HUES64 (cell line): Measurements from ENCODE around the gene SHISA9.

Experiments
- H3K27ac ChIP-seq: 2 replicates; pipeline ENCODE4 v1.7.0; 2013; ENCODE audit warnings: low read depth, low read length, inconsistent platforms
- H3K27me3 ChIP-seq: 2 replicates; pipeline ENCODE4 v1.6.1; 2013; ENCODE audit warnings: mild to moderate bottlenecking, low read length; ENCODE audit not compliant: insufficient read depth
- H3K36me3 ChIP-seq: 2 replicates; pipeline ENCODE4 v1.6.1; 2013; ENCODE audit warnings: mild to moderate bottlenecking, low read length; ENCODE audit not compliant: insufficient read depth
- H3K4me1 ChIP-seq: 2 replicates; pipeline ENCODE4 v1.6.1; 2013; ENCODE audit warnings: mild to moderate bottlenecking, low read length, moderate library complexity; ENCODE audit not compliant: insufficient read depth
- H3K4me3 ChIP-seq: 2 replicates; pipeline ENCODE4 v1.5.1; 2013; ENCODE audit warnings: mild to moderate bottlenecking, low read length, moderate library complexity
- H3K9ac ChIP-seq: 2 replicates; pipeline ENCODE4 v1.6.1; 2013; ENCODE audit warnings: mild to moderate bottlenecking, low read depth, low read length
- H3K9me3 ChIP-seq: 2 replicates; pipeline ENCODE4 v1.6.1; 2013; ENCODE audit warnings: low read depth, low read length; ENCODE audit not compliant: insufficient read depth
- WGBS: fragments of 150-250, 120-280 bp; methylation state at CpG from one replicate; pipeline ENCODE4 v1.1.7; 2013; ENCODE audit warnings: missing lambda C conversion rate; 5-methylcytosine and 5-hydroxymethylcytosine counted together

SHISA9 gene

DNA sequence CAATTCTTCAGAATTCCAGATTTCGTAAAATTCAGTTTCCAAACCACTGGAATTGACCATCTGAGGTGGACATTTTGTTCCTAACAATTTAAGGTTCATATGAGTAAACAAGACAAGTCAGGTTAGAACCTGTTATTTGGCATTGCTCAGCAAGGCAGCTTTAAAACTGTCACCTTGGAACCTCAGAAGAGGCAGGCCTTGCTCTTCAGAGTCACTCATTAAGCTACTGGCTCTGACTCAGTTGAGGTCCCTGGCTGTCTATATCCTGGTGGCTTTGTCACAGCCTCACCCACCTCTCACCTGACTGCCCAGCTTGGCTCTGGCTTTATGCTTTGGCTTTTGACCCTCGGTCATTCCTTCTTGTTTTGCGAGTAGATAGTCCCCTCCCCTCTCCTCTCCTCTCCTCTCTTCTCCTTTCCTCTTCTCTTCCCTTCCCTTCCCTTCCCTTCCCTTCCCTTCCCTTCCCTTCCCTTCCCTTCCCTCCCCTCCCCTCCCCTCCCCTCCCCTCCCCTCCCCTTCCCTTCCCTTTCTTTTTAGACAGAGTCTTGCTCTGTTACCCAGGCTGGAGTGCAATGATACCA lies 238.4 kb downstream of the SHISA9 start:
- Histone ChIP-seq H3K27me3 (no peaks in the 10 kb centered on the region), H3K4me3 (no peak overlapping the region), H3K4me1 (0 out of 2 replicates have a peak, but pooled peaks cover 3% of the 10 kb centered on the region), H3K9me3 (no peaks in the 10 kb centered on the region), H3K36me3 (no peaks in the 10 kb centered on the region), H3K9ac (no peak overlapping the region), H3K27ac (no peak overlapping the region)
- 93% methylated on average over 3 of the region's 3 CpGs for WGBS

DNA sequence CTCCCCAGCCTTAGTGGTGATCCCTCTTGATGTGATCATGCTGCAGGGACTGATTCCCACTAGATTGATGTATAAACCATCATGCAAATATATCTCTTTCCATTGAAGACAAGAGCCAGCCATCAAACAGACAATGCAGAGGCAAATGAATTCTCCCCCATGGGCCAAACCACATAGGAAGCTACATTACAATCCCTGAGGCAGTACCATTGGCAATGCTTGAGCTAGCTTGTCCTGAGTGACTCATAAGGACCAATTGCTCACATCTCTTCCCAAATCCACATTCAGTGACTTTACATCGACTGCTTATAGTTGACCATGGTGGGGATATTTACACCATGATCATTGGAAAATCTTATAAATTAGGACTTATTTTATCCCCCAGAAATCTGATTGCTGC lies 242.2 kb downstream of the SHISA9 start:
- WGBS, result 78% methylated on average over 1 of the region's 1 CpG
- Histone ChIP-seq H3K9ac (no peak overlapping the region), H3K36me3 (no peaks in the 10 kb centered on the region), H3K9me3 (no peaks in the 10 kb centered on the region), H3K4me3 (no peak overlapping the region), H3K27ac (no peak overlapping the region), H3K4me1 (0 out of 2 replicates have a peak, but pooled peaks cover 3% of the 10 kb centered on the region), H3K27me3 (no peaks in the 10 kb centered on the region)

GRCh38 chr16:13146829-13147228 lies 245.4 kb downstream of the SHISA9 start:
- Histone ChIP-seq H3K27ac (no peak overlapping the region), H3K4me3 (no peak overlapping the region), H3K9ac (no peak overlapping the region), H3K4me1 (0 out of 2 replicates have a peak, but pooled peaks cover 9% of the 10 kb centered on the region), H3K9me3 (no peaks in the 10 kb centered on the region), H3K27me3 (no peaks in the 10 kb centered on the region), H3K36me3 (no peaks in the 10 kb centered on the region)
- WGBS, result 91% methylated on average over 1 of the region's 2 CpGs

GRCh38 chr16:13148294-13148693 lies 246.9 kb downstream of the SHISA9 start:
- H3K27me3 ChIP-seq, result no peaks in the 10 kb centered on the region
- H3K4me3 ChIP-seq, result no peak overlapping the region
- WGBS, result 96% methylated on average over 3 of the region's 3 CpGs
- H3K9me3 ChIP-seq, result no peaks in the 10 kb centered on the region
- H3K4me1 ChIP-seq, result peaks cover 7% of the 10 kb centered on the region; the same call in 1 of the 2 replicates
- H3K36me3 ChIP-seq, result no peaks in the 10 kb centered on the region
- no peak overlapping the region for H3K27ac ChIP-seq
- no peak overlapping the region for H3K9ac ChIP-seq

DNA sequence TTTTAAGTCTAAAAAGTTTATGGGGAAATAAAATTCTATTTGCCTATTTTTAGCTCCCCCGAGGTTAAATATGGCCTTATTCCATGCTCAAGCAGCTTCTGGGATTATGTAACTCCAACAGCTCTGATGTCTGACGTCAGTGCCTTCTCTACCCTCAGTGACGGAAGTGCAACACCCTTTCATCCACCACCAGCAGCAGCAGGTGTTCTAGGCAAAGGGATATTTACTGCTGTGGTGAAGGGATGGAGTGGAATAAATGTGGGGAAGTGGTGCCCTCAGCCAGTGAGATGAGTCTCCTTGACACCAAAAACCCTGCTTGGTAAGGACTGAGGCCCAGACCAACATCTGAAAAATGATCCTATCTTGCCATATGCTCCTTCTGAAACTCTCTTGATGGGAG lies 247.4 kb downstream of the SHISA9 start:
- Histone ChIP-seq H3K4me3 (no peak overlapping the region), H3K9ac (no peak overlapping the region), H3K36me3 (no peaks in the 10 kb centered on the region), H3K27me3 (no peaks in the 10 kb centered on the region), H3K9me3 (no peaks in the 10 kb centered on the region), H3K4me1 (peaks cover 5% of the 10 kb centered on the region; the same call in 1 of the 2 replicates), H3K27ac (no peak overlapping the region)
- 81% methylated on average over 3 of the region's 3 CpGs for WGBS

DNA sequence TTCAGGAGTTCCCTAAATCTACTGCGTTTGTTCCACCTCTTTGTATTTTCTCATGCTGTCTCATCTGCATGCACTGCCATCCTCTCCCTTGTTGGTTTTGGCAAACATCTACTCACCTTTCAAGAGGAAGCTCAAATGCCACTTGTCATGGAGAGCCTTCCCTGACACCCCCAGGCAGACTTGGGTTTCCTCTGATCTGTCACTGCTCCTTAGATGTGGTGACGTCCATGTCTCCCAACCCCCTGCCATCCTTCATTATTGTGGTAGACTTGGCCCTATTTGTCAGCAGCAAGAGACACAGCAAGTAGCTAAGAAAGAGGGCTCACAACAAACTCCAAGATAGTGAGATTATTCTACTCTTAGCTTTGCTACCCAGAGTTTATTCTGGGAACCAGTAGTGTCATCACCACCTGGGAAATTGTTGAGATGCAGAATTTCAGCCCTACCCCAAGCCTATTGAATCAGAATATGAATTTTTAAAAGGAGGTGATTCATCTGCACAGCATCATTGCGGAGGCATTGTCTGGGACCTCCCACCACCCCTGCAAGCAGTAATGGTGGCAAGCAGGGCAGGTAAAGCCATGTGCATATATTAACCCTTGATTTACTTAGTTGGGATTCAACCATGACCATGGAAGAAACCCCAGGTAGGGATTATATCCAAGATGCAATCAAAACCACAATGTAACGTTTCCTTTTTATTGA lies 248.9 kb downstream of the SHISA9 start:
- H3K4me1 ChIP-seq, result peaks cover 20% of the 10 kb centered on the region; the same call in 1 of the 2 replicates
- no peak overlapping the region for H3K9ac ChIP-seq
- WGBS, result 77% methylated on average over 4 of the region's 4 CpGs
- no peaks in the 10 kb centered on the region for H3K36me3 ChIP-seq
- H3K27ac ChIP-seq, result no peak overlapping the region
- H3K4me3 ChIP-seq, result no peak overlapping the region
- no peaks in the 10 kb centered on the region for H3K9me3 ChIP-seq
- H3K27me3 ChIP-seq, result no peaks in the 10 kb centered on the region

DNA sequence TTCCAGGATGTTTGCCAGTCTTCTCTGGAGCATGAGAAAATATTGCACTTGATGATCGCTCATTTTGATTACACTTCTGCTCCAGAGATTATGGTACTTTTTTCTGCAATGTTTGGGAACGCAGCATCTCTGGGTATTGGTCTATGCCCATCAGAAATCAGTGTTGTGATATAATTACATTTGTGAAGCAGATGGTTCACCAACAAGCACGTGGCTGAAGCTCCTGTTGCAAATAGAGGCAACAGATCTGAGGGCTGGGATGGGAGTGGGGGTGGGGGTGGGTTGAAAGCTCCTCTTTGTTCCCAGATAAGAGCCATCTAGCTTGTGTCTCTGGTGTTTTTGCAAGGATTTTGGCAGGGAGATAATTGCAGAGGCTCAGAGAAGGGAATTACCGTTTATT lies 252.3 kb downstream of the SHISA9 start:
- Histone ChIP-seq H3K36me3 (no peaks in the 10 kb centered on the region), H3K9ac (no peak overlapping the region), H3K9me3 (no peaks in the 10 kb centered on the region), H3K4me1 (peaks cover 36% of the 10 kb centered on the region; the same call in 1 of the 2 replicates), H3K27me3 (no peaks in the 10 kb centered on the region), H3K27ac (no peak overlapping the region), H3K4me3 (no peak overlapping the region)
- 74% methylated on average over 3 of the region's 4 CpGs for WGBS

DNA sequence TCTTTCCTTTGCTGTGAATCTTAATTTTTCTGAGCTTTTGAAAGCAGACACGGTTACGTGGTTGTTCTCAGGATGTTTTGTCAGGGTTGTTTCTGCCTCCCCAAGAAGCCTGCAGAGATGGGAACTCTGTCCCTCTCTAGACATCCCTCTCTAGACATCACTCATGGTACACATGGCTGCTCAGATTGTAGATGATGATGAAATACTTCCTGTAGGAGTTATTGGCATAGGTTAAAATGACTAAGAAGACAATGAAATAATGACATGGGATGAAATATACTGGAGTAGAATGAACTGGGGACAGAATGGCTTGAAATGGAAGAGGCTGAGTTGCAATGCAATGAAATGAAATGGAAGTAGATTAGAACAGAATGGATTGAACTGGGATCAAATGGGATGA lies 253.4 kb downstream of the SHISA9 start:
- no peak overlapping the region for H3K9ac ChIP-seq
- peaks cover 36% of the 10 kb centered on the region; the same call in 1 of the 2 replicates for H3K4me1 ChIP-seq
- H3K9me3 ChIP-seq, result no peaks in the 10 kb centered on the region
- no peaks in the 10 kb centered on the region for H3K36me3 ChIP-seq
- no peak overlapping the region for H3K27ac ChIP-seq
- WGBS, result 88% methylated on average over 2 of the region's 2 CpGs
- no peaks in the 10 kb centered on the region for H3K27me3 ChIP-seq
- no peak overlapping the region for H3K4me3 ChIP-seq

DNA sequence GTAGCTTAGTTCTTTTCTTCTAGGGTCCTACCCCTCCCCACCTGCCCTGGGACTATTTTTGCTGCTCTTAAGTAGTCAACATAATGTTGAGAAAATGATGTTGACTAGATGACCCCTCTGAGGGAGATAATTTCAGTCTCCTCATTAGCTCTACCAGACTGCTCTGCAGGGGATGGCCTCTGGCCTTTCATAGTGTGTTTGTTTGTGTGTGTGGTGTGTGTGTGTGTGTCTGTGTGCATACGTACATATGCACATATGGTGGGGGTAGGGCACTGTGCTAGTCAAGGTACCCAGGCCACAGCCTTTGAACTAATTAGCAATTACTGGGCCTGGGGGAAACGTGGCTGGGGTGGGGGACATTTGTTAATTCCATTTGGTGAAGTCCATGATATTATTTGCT lies 254.0 kb downstream of the SHISA9 start:
- Histone ChIP-seq H3K36me3 (no peaks in the 10 kb centered on the region), H3K9ac (no peak overlapping the region), H3K9me3 (no peaks in the 10 kb centered on the region), H3K27me3 (no peaks in the 10 kb centered on the region), H3K4me3 (no peak overlapping the region), H3K4me1 (peaks cover 30% of the 10 kb centered on the region; the same call in 1 of the 2 replicates), H3K27ac (no peak overlapping the region)
- 64% methylated on average over 2 of the region's 2 CpGs for WGBS

DNA sequence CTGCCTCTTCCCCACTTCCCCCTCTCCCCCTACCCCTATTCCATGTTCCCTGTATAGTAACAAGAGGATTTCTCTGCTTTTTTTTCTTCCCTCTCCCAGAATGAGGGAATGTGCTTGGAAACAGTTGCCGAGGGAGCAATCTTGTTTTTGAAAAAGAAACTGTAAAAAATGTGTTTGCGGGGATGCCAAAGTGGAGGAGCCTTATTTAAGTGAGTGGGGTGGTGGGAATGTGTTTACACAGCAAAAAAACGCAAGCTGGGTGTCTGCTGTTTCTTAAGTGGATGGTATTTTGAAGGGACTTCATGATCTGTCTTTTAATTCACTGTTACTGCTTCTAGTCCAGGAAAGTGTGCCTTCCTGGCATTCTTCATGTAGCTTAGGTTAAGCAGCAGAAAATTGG lies 254.4 kb downstream of the SHISA9 start:
- no peak overlapping the region for H3K4me3 ChIP-seq

GRCh38 chr16:13157082-13157481 lies 255.7 kb downstream of the SHISA9 start:
- H3K9me3 ChIP-seq, result no peaks in the 10 kb centered on the region
- 29% methylated on average over 1 of the region's 3 CpGs for WGBS
- H3K4me3 ChIP-seq, result no peak overlapping the region
- peaks cover 35% of the 10 kb centered on the region; the same call in 1 of the 2 replicates for H3K4me1 ChIP-seq
- no peaks in the 10 kb centered on the region for H3K36me3 ChIP-seq
- no peak overlapping the region for H3K9ac ChIP-seq
- H3K27ac ChIP-seq, result peak overlapping the region; percentile 2; the same call in 1 of the 2 replicates
- no peaks in the 10 kb centered on the region for H3K27me3 ChIP-seq

More for the DNA sequence above, 254.4 kb downstream of the SHISA9 start:
- peaks cover 30% of the 10 kb centered on the region; the same call in 1 of the 2 replicates for H3K4me1 ChIP-seq
- H3K27me3 ChIP-seq, result no peaks in the 10 kb centered on the region
- H3K9ac ChIP-seq, result no peak overlapping the region
- H3K36me3 ChIP-seq, result no peaks in the 10 kb centered on the region
- 82% methylated on average over 3 of the region's 3 CpGs for WGBS
- H3K27ac ChIP-seq, result no peak overlapping the region
- no peaks in the 10 kb centered on the region for H3K9me3 ChIP-seq
